NCI-H446 treated with DMSO at 0.1 percent for 48 hours (cell line): ENCODE data around the gene DEGS1.

Experiments
- DNase-seq: peaks from one replicate; lab custom pipeline; 2025; lab: John Stamatoyannopoulos, UW

The DEGS1 gene

DNA sequence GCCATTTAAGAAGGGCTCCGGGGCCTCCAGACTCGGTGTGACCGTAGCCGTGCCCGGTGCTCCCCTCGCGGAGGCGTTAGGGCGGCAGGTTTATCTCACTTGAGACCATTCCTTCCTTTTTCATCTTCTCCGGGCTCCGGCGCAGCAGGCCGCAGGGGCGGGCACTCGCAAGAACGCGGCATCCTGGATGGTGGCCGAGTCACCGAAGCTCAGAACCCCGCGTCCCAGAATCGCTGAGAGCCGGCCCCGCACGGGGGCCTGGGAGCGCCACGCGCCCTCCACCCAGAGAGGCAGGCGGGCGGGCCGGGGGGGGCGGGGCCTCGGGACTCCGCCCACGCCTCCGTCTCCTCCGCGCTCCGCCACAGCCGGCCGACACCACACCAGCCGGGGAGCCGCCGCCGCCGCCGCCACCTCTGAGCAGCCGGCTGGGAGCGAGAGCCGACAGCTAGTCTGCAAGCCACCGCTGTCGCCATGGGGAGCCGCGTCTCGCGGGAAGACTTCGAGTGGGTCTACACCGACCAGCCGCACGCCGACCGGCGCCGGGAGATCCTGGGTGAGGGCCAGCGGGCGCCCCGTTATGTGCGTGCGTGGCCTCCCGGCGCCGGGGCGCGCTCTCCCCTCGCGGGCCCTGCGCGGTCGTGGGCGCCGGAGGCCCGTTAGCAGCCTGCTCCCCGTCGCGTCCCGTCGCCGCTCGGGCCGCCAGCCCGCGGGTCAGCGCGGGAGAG is at the start of gene DEGS1:
DEGS1 (plus strand) TSS at position 375 of the 725 bp plus-strand sequence; CDS start at position 472, 97 bp downstream.
- DNase-seq, result peak; percentile 81

DNA sequence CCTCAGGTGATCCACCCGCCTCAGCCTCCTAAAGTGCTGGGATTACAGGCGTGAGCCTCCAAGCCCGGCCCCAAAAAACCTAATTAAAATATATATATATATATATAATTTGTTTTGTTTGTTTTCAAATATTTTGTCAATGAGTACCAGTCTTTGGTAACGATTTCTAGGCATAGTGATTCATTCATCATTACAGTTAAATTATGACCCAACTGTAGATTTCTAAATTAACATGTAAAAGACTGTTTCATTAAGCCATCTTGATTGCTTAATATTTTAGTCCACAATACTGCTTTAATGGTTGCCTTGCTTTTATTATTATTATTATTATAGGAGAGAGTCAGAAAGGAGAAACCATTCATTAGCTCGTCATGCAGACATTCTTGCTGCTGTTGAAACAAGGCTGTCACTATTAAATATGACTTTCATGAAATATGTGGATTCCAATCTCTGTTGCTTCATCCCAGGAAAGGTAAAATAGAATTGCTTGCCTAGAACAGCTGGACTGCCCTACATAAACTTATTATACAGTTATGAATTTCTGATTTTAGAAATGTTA is 49.2 kb upstream of the DEGS1 start:
- DNase-seq, result no peak

DNA sequence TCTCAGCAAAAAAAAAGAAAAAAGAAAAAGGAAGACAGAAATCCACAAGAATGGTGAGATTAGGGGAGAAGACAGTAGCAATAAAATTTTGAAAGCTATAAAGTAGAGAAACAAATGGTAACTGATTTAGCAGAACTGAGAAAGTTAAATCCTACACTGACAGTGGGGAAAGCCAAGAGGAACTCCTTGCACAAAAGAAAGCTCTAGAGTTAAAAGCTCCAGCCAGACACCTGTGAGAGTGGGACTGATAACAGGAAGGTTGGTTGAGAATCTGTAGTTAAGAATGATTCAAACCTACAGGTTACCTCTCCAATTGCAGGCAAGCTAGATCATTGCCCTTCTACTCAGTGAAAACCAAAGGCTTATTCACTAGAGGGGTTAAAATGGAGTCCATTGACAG is 45.5 kb upstream of the DEGS1 start:
- no peak for DNase-seq

DNA sequence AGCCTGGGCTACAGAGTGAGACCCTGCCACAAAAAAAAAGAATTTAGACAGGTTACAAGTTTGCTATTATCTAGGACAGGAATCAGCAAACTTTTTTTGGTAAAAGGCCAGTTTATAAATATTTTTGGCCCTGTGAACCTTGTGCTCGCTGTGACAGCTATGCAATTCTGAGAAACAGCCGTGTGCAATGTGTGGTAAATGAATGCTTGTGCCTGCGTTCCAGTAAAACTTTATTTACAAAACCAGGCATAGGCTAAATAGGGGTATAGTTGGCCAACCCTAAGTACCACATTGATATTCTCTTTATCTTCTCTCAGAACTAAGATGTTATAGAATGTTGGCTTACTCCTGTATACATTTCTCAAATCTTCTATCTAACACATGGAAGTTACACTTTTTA is 44.8 kb upstream of the DEGS1 start:
- no peak for DNase-seq

DNA sequence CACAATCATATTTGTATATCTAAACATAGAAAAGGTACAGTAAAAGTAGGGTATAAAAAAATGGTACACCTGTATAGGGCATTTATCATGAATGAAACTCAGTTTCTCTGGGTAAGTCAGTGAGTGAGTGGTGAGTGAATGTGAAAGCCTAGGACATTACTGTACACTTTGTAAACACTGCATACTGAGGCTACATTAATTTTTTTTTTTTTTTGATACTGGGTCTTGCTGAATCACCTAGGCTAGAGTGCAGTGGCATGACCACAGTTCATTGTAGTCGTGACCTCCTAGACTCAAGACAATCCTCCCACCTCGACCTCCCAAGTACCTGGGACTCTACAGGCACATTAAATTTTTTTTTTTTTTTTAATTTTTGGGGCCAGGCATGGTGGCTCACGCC is 41.3 kb upstream of the DEGS1 start:
- no peak for DNase-seq

DNA sequence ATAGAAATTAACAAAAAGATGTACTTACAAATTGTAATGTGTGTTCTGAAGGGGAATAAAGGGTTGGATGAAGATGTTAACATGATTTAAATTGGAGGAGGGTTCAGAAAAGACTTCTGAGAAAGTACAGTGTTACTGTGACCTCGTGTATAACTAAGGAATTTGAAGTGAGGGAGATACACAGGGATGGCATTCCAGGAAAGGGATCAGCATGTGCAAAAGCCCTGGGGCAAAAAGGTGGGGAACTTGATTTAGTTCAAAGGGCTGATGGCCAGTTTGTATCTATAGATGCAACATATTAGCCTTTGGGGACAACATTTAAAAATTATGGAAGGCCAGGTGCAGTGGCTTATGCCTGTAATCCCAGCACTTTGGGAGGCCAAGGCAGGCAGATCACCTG is 33.3 kb upstream of the DEGS1 start:
- DNase-seq, result no peak

DNA sequence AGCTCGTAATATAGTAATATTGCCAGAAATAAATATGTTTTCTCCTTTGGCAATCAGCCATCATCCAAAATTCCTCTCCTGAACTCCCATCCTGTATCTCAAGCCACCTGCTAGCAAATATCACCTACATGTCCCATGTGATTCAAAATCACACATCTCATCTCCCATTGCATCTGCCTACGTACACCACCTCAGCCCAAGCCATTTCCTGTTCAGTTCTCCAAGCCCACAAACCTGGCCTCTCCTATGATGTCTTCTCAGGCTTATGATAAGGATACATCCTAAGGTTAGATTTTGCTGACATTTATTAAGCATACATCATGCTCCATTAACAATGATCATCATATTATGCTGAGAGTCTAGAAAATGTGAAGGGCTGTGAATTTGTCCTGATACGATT is 31.9 kb upstream of the DEGS1 start:
- DNase-seq, result no peak

DNA sequence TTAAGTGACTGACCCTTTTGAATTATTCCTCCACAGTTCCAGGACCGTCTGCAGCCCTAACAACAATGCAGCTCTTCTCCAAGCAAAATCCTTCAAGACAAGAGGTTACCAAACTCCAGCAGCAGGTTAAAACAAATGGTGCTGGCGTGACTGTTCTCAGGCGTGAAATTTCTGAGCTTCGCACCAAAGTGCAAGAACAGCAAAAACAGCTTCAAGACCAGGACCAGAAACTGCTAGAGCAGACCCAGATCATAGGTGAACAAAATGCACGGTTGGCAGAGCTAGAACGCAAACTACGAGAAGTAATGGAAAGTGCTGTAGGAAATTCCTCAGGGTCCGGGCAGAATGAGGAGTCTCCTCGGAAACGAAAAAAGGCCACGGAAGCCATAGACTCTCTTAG is 25.7 kb upstream of the DEGS1 start:
- DNase-seq, result no peak

DNA sequence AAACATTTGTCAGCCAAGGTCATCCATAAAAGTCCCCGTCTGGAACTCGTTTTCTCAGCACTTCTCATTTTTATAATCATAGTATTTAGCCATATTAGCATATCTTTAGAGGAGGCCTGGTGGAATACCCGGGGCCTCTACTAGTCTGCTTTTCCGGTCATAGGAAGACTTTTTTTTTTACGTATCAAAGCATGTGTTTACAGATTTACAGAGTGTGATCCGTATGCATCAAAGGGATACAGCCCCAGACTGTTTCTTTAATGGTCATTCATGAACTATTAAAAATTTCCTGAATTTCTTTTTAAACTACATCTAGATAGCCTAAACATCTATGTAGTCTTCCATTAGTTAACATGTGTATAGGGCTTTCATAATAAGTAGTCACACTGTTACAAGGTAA is 23.5 kb upstream of the DEGS1 start:
- no peak for DNase-seq

DNA sequence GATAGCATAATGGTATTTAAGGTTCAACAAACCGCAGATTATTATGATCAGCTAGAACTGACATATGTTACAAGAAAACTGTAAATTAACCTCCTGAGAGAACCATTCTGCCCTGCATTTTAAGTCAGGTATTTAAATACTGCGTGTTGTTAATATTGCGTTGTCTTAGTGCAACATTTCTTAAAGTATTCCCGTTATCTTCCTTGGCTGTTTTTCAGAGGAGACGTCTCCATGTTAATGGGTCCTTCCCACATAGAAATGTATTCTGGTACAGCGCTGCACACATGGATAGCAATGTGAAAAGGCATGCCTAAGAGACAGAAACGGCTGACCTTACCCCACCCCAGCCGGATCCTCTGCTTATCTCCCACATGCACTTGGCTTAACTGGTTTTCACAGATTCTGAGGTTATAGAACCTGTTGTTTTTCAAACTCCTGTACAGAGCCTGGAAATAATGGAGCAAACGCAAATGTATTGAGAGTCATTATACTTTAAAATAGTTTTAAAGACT is 22.8 kb upstream of the DEGS1 start:
- no peak for DNase-seq

DNA sequence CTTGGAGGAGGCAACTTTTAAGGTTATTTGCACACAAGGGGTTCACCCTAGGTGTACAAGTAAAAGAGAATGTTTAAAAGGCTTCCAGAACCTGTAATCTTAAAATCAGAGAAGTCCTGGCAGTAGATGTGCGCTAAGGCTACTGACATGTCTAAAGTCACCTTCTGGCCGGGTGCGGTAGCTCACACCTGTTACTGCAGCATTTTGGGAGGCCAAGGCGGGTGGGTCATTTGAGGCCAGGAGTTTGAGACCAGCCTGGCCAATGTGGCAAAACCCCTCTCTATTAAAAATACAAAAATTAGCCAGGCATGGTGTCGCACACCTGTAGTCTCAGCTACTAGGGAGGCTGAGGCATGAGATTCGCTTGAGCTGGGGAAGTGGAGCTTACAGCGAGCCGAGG is 20.3 kb upstream of the DEGS1 start:
- no peak for DNase-seq

DNA sequence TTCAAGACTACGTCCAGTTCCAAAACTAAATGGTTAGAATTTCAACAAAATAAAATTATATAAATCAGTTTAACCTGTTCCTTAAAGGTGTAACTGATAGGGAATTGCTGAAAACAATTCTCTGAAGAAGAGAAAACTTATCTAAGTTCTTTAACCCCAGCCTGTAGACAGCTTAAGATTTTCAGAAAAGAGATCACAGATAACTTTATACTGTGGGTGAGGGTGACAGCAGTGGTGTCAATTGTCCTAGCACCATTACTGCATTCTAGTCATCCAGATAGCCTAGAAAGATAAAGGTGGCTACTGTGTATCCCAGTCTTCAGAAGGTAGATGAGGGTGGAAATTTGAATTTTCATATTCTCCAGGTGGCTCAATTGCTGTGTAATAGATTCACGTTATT is 19.7 kb upstream of the DEGS1 start:
- no peak for DNase-seq

DNA sequence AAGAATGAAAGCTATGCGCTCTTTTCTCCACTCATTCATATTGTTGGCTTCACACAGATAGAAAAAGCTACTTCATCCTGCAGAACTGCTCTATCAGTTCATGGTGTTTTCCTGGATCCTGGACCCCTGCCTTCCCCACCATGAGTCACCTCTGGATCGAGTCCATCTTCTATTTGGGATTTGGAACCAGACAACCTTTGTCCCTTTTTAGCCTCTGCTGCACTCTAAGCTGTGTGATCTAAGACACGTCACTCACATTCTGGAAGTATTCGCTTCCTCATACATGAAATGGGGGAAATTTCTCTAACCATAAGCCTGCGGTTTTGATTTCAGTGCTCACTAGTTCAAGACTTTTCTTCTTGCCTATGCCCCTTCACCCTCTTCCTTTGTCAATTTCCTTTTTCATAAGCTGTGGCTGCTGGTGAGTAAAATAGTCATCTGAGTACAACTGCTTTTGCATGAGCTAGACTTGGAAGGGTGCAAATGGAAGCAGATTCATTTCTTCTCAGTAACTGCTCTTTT is 14.1 kb upstream of the DEGS1 start:
- peak; percentile 44 for DNase-seq

DNA sequence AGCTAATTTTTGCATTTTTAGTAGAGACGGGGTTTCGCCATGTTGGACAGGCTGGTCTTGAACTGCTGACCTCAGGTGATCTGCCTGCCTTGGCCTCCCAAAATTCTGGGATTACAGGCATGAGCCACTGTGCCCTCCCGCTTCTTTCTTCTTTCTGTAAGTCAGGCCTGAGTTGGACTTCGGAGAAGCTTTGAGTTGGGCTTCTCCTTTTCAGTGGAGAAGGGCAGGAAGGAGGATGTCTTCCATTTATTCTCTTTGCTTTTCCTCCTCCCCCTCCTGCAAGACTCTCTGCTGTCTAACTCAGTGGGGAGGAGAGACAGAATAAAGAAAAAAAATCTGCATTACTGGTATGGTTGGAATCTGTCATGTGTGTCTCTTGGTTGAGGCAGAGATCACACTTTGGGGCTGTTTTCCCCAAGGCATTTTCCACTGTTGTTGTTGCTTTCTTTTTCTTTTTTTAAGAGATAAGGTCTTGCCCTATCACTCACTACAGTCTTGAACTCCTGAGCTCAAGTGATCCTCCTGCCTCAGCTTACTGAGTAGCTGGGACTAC is 13.2 kb upstream of the DEGS1 start:
- DNase-seq, result no peak

DNA sequence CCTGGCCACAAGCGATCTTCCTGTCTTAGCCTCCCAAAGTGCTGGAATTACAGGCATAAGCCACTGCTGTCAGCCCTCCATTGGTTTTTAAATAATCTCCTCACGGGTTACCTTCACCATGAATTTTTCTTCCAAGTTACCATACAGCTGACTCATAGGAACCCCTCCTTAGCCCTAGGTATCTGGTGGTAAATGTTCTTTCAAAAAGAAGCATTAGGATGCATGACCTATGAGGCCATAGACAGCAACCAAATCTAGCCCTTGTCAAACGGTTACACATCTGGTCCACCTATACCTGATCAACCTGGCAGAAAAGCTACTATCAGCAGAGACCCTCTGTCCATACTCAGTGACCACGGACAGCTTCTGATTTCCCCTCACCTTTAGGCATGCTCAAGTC is 12.7 kb upstream of the DEGS1 start:
- DNase-seq, result no peak

DNA sequence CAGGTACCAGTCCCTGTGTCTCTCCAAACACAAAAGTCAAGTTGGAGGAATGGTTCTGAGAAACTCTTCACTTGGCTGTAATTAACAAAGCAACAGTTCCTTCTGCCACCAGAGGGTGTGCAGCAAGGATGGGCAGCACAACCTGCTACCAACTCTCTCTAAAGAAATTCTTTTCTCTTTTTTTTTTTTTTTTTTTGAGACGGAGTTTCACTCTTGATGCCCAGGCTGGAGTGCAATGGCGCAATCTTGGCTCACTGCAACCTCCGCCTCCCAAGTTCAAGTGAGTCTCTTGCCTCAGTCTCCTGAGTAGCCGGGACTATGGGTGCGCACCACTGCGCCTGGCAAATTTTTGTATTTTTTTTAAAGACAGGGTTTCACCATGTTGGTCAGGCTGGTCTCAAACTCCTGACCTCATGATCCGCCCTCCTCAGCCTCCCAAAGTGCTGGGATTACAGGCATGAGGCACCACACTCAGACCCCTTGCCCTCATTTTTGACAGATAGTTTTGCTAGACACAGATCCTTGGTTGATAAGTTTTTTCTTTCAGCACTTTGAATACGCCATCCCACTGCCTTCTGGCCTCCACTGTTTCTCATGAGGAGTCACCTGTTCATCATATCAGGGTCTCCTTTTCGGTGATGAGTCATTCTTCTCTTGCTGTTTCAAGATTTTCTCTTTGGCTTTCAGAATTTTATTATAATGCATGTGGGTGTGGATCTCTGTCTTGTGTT is 12.1 kb upstream of the DEGS1 start:
- no peak for DNase-seq

DNA sequence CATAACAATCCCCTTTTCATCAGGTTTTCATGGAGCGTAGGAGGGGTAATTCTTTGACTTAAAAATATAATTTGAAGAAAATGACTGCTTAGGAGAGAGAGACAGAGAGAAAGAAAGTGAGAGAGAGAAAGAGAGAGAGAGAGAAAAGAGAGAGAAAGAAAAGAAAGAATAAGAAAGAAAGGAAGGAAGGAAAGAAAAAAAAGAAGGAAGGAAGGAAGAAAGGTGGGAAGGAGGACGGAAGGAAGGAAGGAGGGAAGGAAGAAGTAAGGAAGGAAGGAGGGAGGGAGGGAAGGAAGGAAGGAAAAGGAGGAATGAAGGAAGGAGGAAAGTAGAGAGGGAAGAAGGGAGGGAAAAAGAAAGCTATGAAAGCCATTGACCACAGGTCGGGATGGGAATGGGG is 10.8 kb upstream of the DEGS1 start:
- no peak for DNase-seq

DNA sequence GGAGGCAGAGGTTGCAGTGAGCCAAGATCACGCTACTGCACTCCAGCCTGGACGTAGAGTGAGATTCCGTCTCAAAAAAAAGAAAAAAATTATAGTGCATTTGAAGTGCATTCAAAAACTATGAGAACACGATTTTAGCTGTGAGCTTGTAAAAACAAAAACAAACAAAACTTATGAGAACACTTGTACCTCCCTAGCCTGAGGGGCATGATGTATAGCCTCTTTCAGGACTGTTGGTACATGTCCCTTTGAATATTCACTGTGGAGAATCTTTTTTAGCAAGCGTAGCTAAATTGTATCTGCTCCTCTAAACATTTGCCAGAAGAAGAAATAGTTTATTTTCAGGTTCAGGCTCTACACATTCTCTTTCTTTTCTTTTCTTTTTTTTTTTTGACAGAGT is 9.5 kb upstream of the DEGS1 start:
- DNase-seq, result no peak

DNA sequence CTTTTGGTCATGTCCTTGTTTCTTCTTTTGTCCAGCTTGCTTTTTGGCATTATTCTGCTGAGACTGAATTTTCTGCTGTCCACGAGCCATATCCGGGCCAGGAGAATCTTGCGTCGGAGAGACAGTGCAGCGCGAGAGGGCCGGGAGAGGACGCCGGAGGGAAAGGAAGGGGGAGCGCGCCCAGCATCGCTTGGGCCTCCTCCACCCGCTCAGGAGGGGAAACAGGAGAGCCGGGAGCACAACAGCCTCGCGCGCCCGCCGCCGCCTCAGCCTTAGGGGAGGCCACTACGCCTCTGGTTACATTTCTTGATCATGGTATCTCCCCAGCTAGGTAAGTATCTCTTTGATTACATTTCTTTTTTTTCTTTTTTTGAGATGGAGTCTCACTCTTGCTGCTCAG is 7.4 kb upstream of the DEGS1 start:
- no peak for DNase-seq

DNA sequence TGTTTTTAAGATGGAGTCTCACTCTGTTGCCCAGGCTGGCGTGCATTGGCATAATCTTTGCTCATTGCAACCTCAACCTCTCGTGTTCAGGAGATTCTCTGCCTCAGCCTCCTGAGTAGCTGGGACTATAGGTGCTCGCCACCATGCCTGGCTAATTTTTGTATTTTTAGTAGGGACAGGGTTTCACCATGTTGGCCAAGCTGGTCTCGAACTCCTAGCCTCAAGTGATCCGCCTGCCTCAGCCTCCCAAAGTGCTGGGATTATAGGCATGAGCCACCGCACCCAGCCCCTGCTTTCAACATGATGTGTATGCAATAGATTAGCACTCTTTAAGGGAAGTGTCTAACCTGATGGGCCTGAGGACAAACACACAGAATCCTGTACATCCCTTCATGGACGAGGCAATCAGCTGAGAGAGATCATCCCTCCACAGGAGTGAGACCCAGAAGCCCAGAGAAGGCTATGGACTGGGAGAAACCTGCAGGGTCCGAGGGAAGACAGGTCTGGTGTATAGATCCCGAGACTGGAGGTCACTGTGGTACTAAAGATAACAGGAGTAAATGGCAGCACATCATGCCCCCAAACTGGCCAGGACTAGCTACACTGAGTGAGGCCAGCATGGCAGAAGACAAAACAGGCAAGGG is 5.6 kb upstream of the DEGS1 start:
- no peak for DNase-seq

DNA sequence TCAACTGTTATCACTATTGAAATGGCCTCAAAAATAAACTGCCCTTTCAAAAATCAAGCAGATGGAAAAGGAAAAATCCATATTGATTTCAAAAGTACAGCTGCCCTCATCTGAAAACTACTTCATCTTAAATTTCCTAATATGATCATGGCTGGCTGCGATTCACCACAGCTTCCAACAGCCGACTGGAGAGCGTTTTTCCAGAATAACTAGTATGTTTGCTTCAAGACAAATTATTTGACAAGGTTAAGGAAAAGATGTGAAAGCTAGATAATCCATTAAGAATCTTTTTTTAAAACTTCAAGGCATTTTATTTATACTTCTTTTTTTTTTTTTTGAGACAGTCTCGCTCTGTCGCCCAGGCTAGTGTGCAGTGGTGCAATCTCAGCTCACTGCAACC is 4.1 kb upstream of the DEGS1 start:
- no peak for DNase-seq

DNA sequence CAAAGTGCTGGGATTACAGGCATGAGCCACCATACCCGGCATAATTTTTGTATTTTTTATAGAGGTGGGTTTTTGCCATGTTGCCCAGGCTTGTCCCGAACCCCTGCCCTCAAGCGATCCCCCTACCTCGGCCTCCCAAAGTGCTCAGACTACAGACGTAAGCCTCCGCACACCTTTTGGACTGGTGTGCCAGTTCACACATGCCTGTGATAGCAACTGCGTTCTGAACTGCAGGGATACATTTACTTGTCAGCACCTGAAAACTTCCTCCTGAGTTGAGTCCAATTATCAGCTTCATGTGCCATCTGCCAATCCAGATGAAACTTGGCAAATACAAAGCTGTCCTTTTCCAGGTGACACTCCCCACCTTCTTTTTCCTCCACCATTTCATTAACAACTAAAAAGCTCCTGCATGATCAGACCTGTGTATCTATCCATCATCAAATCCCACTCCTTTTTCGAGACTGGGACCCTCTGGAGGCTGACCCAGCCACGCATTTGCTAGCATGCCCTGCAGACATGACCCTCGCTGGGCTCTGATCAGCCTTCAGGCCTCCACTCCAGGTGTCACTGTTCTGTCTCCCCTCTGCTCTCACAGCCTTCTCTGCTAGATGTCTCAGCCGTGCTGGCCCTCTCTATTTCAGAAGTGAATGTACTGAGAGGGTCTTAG is 2.1 kb upstream of the DEGS1 start:
- no peak for DNase-seq
